A549 (cell line): Measurements from ENCODE around the gene KIAA0825.

Source experiments
- CTCF ChIP-seq: fragments of >200 bp; sonication (Bioruptor Twin); formaldehyde crosslinking; IDR thresholded peaks from 3 replicates; pipeline ENCODE4 v1.5.1; 2016
- REST ChIP-seq: fragments of 200-600 bp; sonication (generic); IDR thresholded peaks from 2 replicates; pipeline ENCODE4 v1.6.1; 2016; ENCODE audit warnings: antibody characterized with exemption, mild to moderate bottlenecking, moderate library complexity
- TP53 ChIP-seq: fragments of 250-450 bp; sonication (Bioruptor Pico); IDR thresholded peaks from 2 replicates; pipeline ENCODE4 v1.5.0; 2021; ENCODE audit warnings: mild to moderate bottlenecking, moderate library complexity

GRCh38 chr5:94268226-94268625 lies 350.2 kb downstream of the KIAA0825 start:
- no peak for TF ChIP-seq CTCF
- TF ChIP-seq TP53, result no peak
- TF ChIP-seq REST, result no peak
